Fibroblast of pulmonary artery (primary cell): ENCODE data around the gene NRF1.
"Not testable (repeated sequence)": the region's sequence is repeated elsewhere in the genome, so short reads cannot be mapped to it uniquely, and the experiment has no call there.

ENCODE experiments used
- DNase-seq: peaks from one replicate; pipeline ENCODE4 v3.0.0-alpha.2; 2010; ENCODE audit warnings: low read depth
- H3K4me3 ChIP-seq: replicated peaks from 2 replicates; pipeline ENCODE4 v1.5.1; 2011; ENCODE audit warnings: low read depth, mild to moderate bottlenecking, control low read depth, low read length, moderate library complexity
- CTCF ChIP-seq: IDR thresholded peaks from 2 replicates; pipeline ENCODE4 v1.5.1; 2011; ENCODE audit warnings: mild to moderate bottlenecking, control low read depth, low read length, inconsistent platforms; ENCODE audit errors: missing control alignments

Gene NRF1

GRCh38 chr7:129793506-129794310 is 182.2 kb downstream of the NRF1 start:
- DNase-seq: no peak
- H3K4me3 ChIP-seq: no peak overlapping the region
- no peak for TF ChIP-seq CTCF

- not testable (repeated sequence) for DNase-seq, H3K4me3 ChIP-seq
Measured at GRCh38 chr7:129794461-129794860, 182.9 kb downstream of the NRF1 start.

- DNase-seq: no peak
- no peak for TF ChIP-seq CTCF
Measured at GRCh38 chr7:129796186-129796775, 184.8 kb downstream of the NRF1 start.

GRCh38 chr7:129797214-129797789 is 185.8 kb downstream of the NRF1 start:
- no peak for DNase-seq

More at GRCh38 chr7:129796186-129796775, 184.8 kb downstream of the NRF1 start:
- no peak overlapping the region for H3K4me3 ChIP-seq

GRCh38 chr7:129798616-129799349 is 187.3 kb downstream of the NRF1 start:
- TF ChIP-seq CTCF: no peak
- no peak overlapping the region for H3K4me3 ChIP-seq

More at GRCh38 chr7:129797214-129797789, 185.8 kb downstream of the NRF1 start:
- no peak for TF ChIP-seq CTCF
- H3K4me3 ChIP-seq: no peak overlapping the region

GRCh38 chr7:129799350-129799955 is 187.9 kb downstream of the NRF1 start:
- TF ChIP-seq CTCF: no peak
- H3K4me3 ChIP-seq: no peak overlapping the region
- no peak for DNase-seq

More at GRCh38 chr7:129798616-129799349, 187.3 kb downstream of the NRF1 start:
- no peak for DNase-seq

GRCh38 chr7:129800901-129801300 is 189.4 kb downstream of the NRF1 start:
- DNase-seq: no peak
- no peak for TF ChIP-seq CTCF
- H3K4me3 ChIP-seq: no peak overlapping the region
